Nephron (organoid): Measurements from ENCODE around the gene TP53I3.

Source experiments
- H3K27ac Mint-ChIP-seq, 3 experiments: 2 replicates each; pipeline ENCODE4 v1.8.0; 2020; ENCODE audit warnings: mixed read lengths in 3 of 3, mild to moderate bottlenecking in 2 of 3, moderate library complexity in 1 of 3
- H3K27me3 Mint-ChIP-seq: 2 replicates; pipeline ENCODE4 v1.8.0; 2021; ENCODE audit warnings: low read depth, mild to moderate bottlenecking, moderate library complexity, mixed read lengths
- H3K36me3 Mint-ChIP-seq: 2 replicates; pipeline ENCODE4 v1.8.0; 2020; ENCODE audit warnings: low read depth, mixed read lengths
- H3K4me1 Mint-ChIP-seq: 2 replicates; pipeline ENCODE4 v1.8.0; 2020; ENCODE audit warnings: mixed read lengths
- H3K4me3 Mint-ChIP-seq, 3 experiments: 2 replicates each; pipeline ENCODE4 v1.8.0; 2020; ENCODE audit warnings: mild to moderate bottlenecking in 3 of 3, mixed read lengths in 3 of 3, moderate library complexity in 2 of 3
- H3K9me3 Mint-ChIP-seq: 2 replicates; pipeline ENCODE4 v1.8.0; 2020; ENCODE audit warnings: mixed read lengths
- CTCF ChIP-seq, 3 experiments: fragments of 200-600 bp; sonication (generic); IDR thresholded peaks; one replicate each; pipeline ENCODE4 v1.5.0; 2021; ENCODE audit warnings: antibody characterized with exemption in 3 of 3; ENCODE audit not compliant: unreplicated experiment in 3 of 3

The TP53I3 gene

GRCh38 chr2:24050041-24050979, 34.3 kb downstream of the TP53I3 start:
- TF ChIP-seq CTCF (IDR thresholded peaks at IDR 0.05; ENCODE audit: unreplicated experiment in 3 of 3) = no peak

GRCh38 chr2:24049485-24050021, 35.1 kb downstream of the TP53I3 start, which contains the start of gene FKBP1B:
FKBP1B (plus strand) TSS chr2:24049741; CDS start chr2:24049850, 109 bp downstream.
- TF ChIP-seq CTCF (IDR thresholded peaks at IDR 0.05; ENCODE audit: unreplicated experiment in 3 of 3) = no peak
- H3K4me1 Mint-ChIP-seq = peaks cover 20% of the 10 kb centered on the region
- H3K9me3 Mint-ChIP-seq = no peaks in the 10 kb centered on the region
- H3K27me3 Mint-ChIP-seq = no peaks in the 10 kb centered on the region
- peak within 1 kb of the TSS in 1 of 3 experiments; percentile 94 for H3K4me3 Mint-ChIP-seq
- no peaks in the 10 kb centered on the region for H3K36me3 Mint-ChIP-seq
- H3K27ac Mint-ChIP-seq = peak within 1 kb of the TSS in 1 of 3 experiments; percentile 55

More at GRCh38 chr2:24050041-24050979, 34.3 kb downstream of the TP53I3 start:
- H3K27ac Mint-ChIP-seq = no peak overlapping the region
- no peaks in the 10 kb centered on the region for H3K36me3 Mint-ChIP-seq
- H3K27me3 Mint-ChIP-seq = no peaks in the 10 kb centered on the region
- H3K4me3 Mint-ChIP-seq = no peak overlapping the region
- no peaks in the 10 kb centered on the region for H3K9me3 Mint-ChIP-seq
- peaks cover 13% of the 10 kb centered on the region for H3K4me1 Mint-ChIP-seq

GRCh38 chr2:24048769-24049484, 35.7 kb downstream of the TP53I3 start:
- TF ChIP-seq CTCF (IDR thresholded peaks at IDR 0.05; ENCODE audit: unreplicated experiment in 3 of 3) = no peak
- Mint-ChIP-seq H3K4me1 (peaks cover 20% of the 10 kb centered on the region), H3K4me3 (peak overlapping the region in 1 of 3 experiments; percentile 94), H3K27ac (peak overlapping the region in 1 of 3 experiments; percentile 55), H3K27me3 (no peaks in the 10 kb centered on the region), H3K9me3 (no peaks in the 10 kb centered on the region), H3K36me3 (no peaks in the 10 kb centered on the region)

- Mint-ChIP-seq H3K36me3 (peaks cover 5% of the 10 kb centered on the region), H3K4me1 (peaks cover 20% of the 10 kb centered on the region), H3K27ac (peak overlapping the region in 2 of 3 experiments; percentile 47 to 80), H3K27me3 (no peaks in the 10 kb centered on the region), H3K9me3 (no peaks in the 10 kb centered on the region), H3K4me3 (peak overlapping the region; percentile 90 to 95 (median 91))
- TF ChIP-seq CTCF (IDR thresholded peaks at IDR 0.05; ENCODE audit: unreplicated experiment in 3 of 3) = no peak
Observed at GRCh38 chr2:24047703-24048033, 37.0 kb downstream of the TP53I3 start.

- H3K36me3 Mint-ChIP-seq = peaks cover 5% of the 10 kb centered on the region
- H3K27ac Mint-ChIP-seq = peak within 1 kb of the TSS; percentile 47 to 84 (median 80)
- peaks cover 20% of the 10 kb centered on the region for H3K4me1 Mint-ChIP-seq
- no peak for TF ChIP-seq CTCF (IDR thresholded peaks at IDR 0.05; ENCODE audit: unreplicated experiment in 3 of 3)
- H3K9me3 Mint-ChIP-seq = no peaks in the 10 kb centered on the region
- no peaks in the 10 kb centered on the region for H3K27me3 Mint-ChIP-seq
- H3K4me3 Mint-ChIP-seq = peak within 1 kb of the TSS; percentile 90 to 95 (median 91)
Observed at GRCh38 chr2:24046930-24047702, 37.5 kb downstream of the TP53I3 start, which contains the start of gene WDCP. WDCP (minus strand) TSS chr2:24047391; CDS start chr2:24039494, 7,897 bp downstream.
